DOHH2 (cell line): Measurements from ENCODE around the gene LARGE1.

Source experiments
- EZH2phosphoT487 ChIP-seq: fragments of 200-600 bp; sonication (generic); IDR thresholded peaks from 2 replicates; pipeline ENCODE4 v1.6.1; 2017; ENCODE audit warnings: borderline replicate concordance, mild to moderate bottlenecking, antibody characterized with exemption, low read length, moderate library complexity, mixed read lengths
- TF ChIP-seq, protein P1 (sequence below): fragments of 200-600 bp; sonication (generic); IDR thresholded peaks from one replicate; pipeline ENCODE4 v1.5.1; 2014; ENCODE audit warnings: antibody characterized with exemption, mild to moderate bottlenecking, low read depth, low read length; ENCODE audit not compliant: poor library complexity, severe bottlenecking

DNA sequence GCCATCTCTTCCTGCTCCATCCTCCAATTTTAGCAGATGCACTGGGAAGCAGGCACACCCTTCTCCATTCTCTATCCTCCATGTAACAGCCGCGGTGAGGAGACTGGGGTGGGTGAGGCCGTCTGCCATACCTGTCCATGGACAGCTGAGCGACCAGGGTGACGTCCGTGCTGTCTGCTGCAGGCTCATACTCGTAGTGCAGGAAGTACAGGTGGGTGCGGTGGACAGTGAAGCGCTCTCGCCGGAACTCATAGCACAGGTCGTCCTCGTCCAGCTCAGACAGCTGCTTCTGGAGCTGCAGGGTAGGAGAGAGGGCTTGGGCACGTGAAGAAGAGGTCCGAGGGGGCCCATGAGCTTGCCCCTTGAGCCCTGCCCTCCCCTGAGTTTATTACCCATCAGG, 604.3 kb downstream of the LARGE1 start:
- TF ChIP-seq, protein P1, sequence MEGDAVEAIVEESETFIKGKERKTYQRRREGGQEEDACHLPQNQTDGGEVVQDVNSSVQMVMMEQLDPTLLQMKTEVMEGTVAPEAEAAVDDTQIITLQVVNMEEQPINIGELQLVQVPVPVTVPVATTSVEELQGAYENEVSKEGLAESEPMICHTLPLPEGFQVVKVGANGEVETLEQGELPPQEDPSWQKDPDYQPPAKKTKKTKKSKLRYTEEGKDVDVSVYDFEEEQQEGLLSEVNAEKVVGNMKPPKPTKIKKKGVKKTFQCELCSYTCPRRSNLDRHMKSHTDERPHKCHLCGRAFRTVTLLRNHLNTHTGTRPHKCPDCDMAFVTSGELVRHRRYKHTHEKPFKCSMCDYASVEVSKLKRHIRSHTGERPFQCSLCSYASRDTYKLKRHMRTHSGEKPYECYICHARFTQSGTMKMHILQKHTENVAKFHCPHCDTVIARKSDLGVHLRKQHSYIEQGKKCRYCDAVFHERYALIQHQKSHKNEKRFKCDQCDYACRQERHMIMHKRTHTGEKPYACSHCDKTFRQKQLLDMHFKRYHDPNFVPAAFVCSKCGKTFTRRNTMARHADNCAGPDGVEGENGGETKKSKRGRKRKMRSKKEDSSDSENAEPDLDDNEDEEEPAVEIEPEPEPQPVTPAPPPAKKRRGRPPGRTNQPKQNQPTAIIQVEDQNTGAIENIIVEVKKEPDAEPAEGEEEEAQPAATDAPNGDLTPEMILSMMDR: no peak
- no peak for TF ChIP-seq EZH2phosphoT487
